Panc1 (cell line): ENCODE results near the gene PRKD1. TPM values are rescaled to one million over a fixed set of nuclear protein-coding genes. Genes with fewer than 3 reads are reported as not detected.

ENCODE experiments used
- ATAC-seq: fragments of 200-7000 bp; cut with Tn5 transposase; 2 replicates; pipeline ENCODE4 v1.9.1; 2020; ENCODE audit warnings: mild to moderate bottlenecking, moderate library complexity
- BruUV-seq: library from RNA; stranded (reverse); fragments of 400-500 nt; replicated peaks from 2 replicates; lab custom pipeline; 2021; lab: Mats Ljungman, UMichigan
- CTCF ChIA-PET: fragments of 300-600 bp; sonication (Branson Sonifier 250); formaldehyde crosslinking; loops from one replicate; lab custom pipeline; 2022; ENCODE audit warnings: antibody characterized with exemption; lab: Charles Lee
- POLR2A ChIA-PET: fragments of 300-600 bp; sonication (Branson Sonifier 250); formaldehyde crosslinking; loops from one replicate; lab custom pipeline; 2022; ENCODE audit warnings: antibody characterized with exemption; lab: Charles Lee
- DNase-seq: peaks from one replicate; pipeline ENCODE4 v3.0.0-alpha.2; 2010; ENCODE audit warnings: low read depth, low spot score
- H3K27ac ChIP-seq: 2 replicates; pipeline ENCODE4 v1.5.1; 2011; ENCODE audit warnings: mild to moderate bottlenecking, low read length, inconsistent platforms
- H3K27me3 ChIP-seq: fragments of 200-500 bp; sonication (Bioruptor generic); 2 replicates; pipeline ENCODE4 v1.6.0; 2014; ENCODE audit warnings: low read length, inconsistent platforms; ENCODE audit not compliant: control insufficient read depth, insufficient read depth
- H3K36me3 ChIP-seq: fragments of 200-500 bp; sonication (Bioruptor generic); 2 replicates; pipeline ENCODE4 v1.5.1; 2014; ENCODE audit warnings: inconsistent platforms, mild to moderate bottlenecking, low read length, moderate library complexity; ENCODE audit not compliant: control insufficient read depth, insufficient read depth
- H3K4me1 ChIP-seq: 2 replicates; pipeline ENCODE4 v1.5.1; 2011; ENCODE audit warnings: inconsistent platforms, mild to moderate bottlenecking, low read length, moderate library complexity; ENCODE audit not compliant: control insufficient read depth, insufficient read depth
- H3K4me3 ChIP-seq, 2 experiments: 2 replicates each; pipeline ENCODE4 v1.5.1; 2011 to 2012; ENCODE audit warnings: low read depth in 2 of 2, low read length in 2 of 2, mild to moderate bottlenecking in 2 of 2, inconsistent platforms in 1 of 2, moderate library complexity in 1 of 2
- H3K9me3 ChIP-seq: fragments of 200-500 bp; sonication (Bioruptor generic); 2 replicates; pipeline ENCODE4 v1.5.1; 2014; ENCODE audit warnings: low read depth, mild to moderate bottlenecking, inconsistent platforms, low read length, moderate library complexity; ENCODE audit not compliant: control insufficient read depth, insufficient read depth
- CTCF ChIP-seq: fragments of 450-650 bp; IDR thresholded peaks from 2 replicates; pipeline ENCODE4 v1.5.1; 2017; ENCODE audit warnings: mild to moderate bottlenecking
- POLR2AphosphoS5 ChIP-seq: IDR thresholded peaks from 2 replicates; pipeline ENCODE4 v1.6.1; 2012; ENCODE audit warnings: mild to moderate bottlenecking, low read depth, low read length, moderate library complexity
- REST ChIP-seq, 2 experiments: IDR thresholded peaks; 2 replicates each; pipeline ENCODE4 v1.6.1; 2011 to 2012; ENCODE audit warnings: low read depth in 2 of 2, control low read depth in 1 of 2, low read length in 1 of 2, mild to moderate bottlenecking in 1 of 2, moderate library complexity in 1 of 2; ENCODE audit not compliant: insufficient read depth in 1 of 2
- SIN3A ChIP-seq: IDR thresholded peaks from 2 replicates; pipeline ENCODE4 v1.6.1; 2012; ENCODE audit warnings: low read depth, mild to moderate bottlenecking, low read length, moderate library complexity, borderline replicate concordance; ENCODE audit not compliant: insufficient read depth
- TCF7L2 ChIP-seq: IDR thresholded peaks from 2 replicates; pipeline ENCODE4 v1.6.1; 2011; ENCODE audit warnings: mild to moderate bottlenecking, low read depth, low read length, inconsistent platforms
- in situ Hi-C: cut with HindIII; loops from 2 replicates; pipeline ENCODE4 v1.10.0; 2016; ENCODE audit warnings: low sequenced_read_pairs, low pct_unique_long_range_greater_than_20kb
- intact Hi-C: fragments of 100-400 bp; cut with micrococcal nuclease; formaldehyde crosslinking; loops from one replicate; pipeline ENCODE4 v1.10.0; 2022; ENCODE audit not compliant: unreplicated experiment
- total RNA-seq: library from RNA; stranded (reverse); gene quantifications from one replicate; pipeline ENCODE4 v1.2.1, GENCODE V29; 2021; ENCODE audit not compliant: unreplicated experiment

The PRKD1 gene
- total RNA-seq, 1 experiment from 2014 or later = 8.2 TPM

GRCh38 chr14:29722831-29723230 lies 204.8 kb downstream of the PRKD1 start:
- DNase-seq (no peak), ATAC-seq (no peak)
- ChIA-PET CTCF (no interaction called here), POLR2A (no interaction called here)
- in situ Hi-C loops (no loop called here), intact Hi-C loops (no loop called here)
- no TSS peak for BruUV-seq
- no peaks in the 10 kb centered on the region for H3K4me1 ChIP-seq
- no peak overlapping the region for H3K27ac ChIP-seq
- no peaks in the 10 kb centered on the region for H3K9me3 ChIP-seq
- no peaks in the 10 kb centered on the region for H3K27me3 ChIP-seq
- no peaks in the 10 kb centered on the region for H3K36me3 ChIP-seq
- no peak for TF ChIP-seq REST (IDR thresholded peaks at IDR 0.05; ENCODE audit: insufficient read depth in 1 of 2, low read depth in 2 of 2, low read length in 1 of 2)
- no peak overlapping the region for H3K4me3 ChIP-seq

GRCh38 chr14:29721586-29721985 lies 206.1 kb downstream of the PRKD1 start:
- no peaks in the 10 kb centered on the region for H3K36me3 ChIP-seq
- in situ Hi-C loops (no loop called here), intact Hi-C loops (no loop called here)
- no peaks in the 10 kb centered on the region for H3K27me3 ChIP-seq
- ChIA-PET POLR2A (interaction anchor here (0.7 kb wide), 1 partner anchor 8 kb away, joined by 3 read pairs; no protein-coding TSS in a partner anchor), CTCF (no interaction called here)
- no peak for ATAC-seq
- no peak for DNase-seq
- TF ChIP-seq TCF7L2 (no peak), REST (IDR thresholded peaks at IDR 0.05; ENCODE audit: insufficient read depth in 1 of 2, low read depth in 2 of 2, low read length in 1 of 2) (no peak), POLR2AphosphoS5 (no peak), CTCF (no peak), SIN3A (no peak)
- H3K27ac ChIP-seq = no peak overlapping the region
- no TSS peak for BruUV-seq
- no peaks in the 10 kb centered on the region for H3K9me3 ChIP-seq
- no peak overlapping the region for H3K4me3 ChIP-seq
- no peaks in the 10 kb centered on the region for H3K4me1 ChIP-seq
